Dendritic cell treated with granulocyte-macrophage colony-stimulating factor and Interleukin-4, amounts not matched to agents 40 ng/mL and 50 ng/mL, for 4 days (primary cell): ENCODE measurements around the gene ABCC4.

Source experiments
- H3K27ac Mint-ChIP-seq: one replicate; pipeline ENCODE4 v1.8.0; 2022; ENCODE audit warnings: mild to moderate bottlenecking, mixed read lengths
- H3K27me3 Mint-ChIP-seq: one replicate; pipeline ENCODE4 v1.8.0; 2022; ENCODE audit warnings: mild to moderate bottlenecking, mixed read lengths
- H3K36me3 Mint-ChIP-seq: one replicate; pipeline ENCODE4 v1.8.0; 2022; ENCODE audit warnings: low read depth, mixed read lengths
- H3K4me1 Mint-ChIP-seq: one replicate; pipeline ENCODE4 v1.8.0; 2022; ENCODE audit warnings: low read depth, mixed read lengths
- H3K4me3 Mint-ChIP-seq: one replicate; pipeline ENCODE4 v1.8.0; 2022; ENCODE audit warnings: mild to moderate bottlenecking, moderate library complexity, mixed read lengths
- H3K9me3 Mint-ChIP-seq: one replicate; pipeline ENCODE4 v1.8.0; 2022; ENCODE audit warnings: mixed read lengths
- intact Hi-C: fragments of 100-400 bp; cut with micrococcal nuclease; formaldehyde crosslinking; loops from one replicate; pipeline ENCODE4 v1.15.0; 2022

ABCC4 gene

DNA sequence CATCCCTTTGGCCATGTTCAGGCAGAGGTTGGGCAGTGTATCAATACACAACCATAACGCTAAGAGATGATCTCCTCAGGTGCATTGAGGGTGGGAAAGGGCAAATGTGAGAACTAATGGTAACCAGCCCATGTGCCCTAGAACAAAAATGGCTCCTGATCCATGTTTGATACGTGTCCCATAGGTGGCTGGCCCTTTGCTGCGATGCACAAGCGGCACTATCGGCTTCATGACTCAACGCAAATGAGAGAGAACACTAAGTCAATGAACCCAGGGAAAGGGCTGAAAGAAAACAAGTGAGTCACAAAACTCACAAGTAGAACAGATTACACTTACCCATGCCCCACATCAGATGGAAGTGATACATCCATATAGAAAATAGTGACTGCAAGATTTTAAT lies 201.7 kb downstream of the ABCC4 start:
- peaks cover 19% of the 10 kb centered on the region for H3K36me3 Mint-ChIP-seq
- H3K27me3 Mint-ChIP-seq = no peaks in the 10 kb centered on the region
- intact Hi-C loops = no loop called here
- no peak overlapping the region for H3K4me3 Mint-ChIP-seq
- no peaks in the 10 kb centered on the region for H3K4me1 Mint-ChIP-seq
- peaks cover 20% of the 10 kb centered on the region for H3K9me3 Mint-ChIP-seq
- H3K27ac Mint-ChIP-seq = no peak overlapping the region

DNA sequence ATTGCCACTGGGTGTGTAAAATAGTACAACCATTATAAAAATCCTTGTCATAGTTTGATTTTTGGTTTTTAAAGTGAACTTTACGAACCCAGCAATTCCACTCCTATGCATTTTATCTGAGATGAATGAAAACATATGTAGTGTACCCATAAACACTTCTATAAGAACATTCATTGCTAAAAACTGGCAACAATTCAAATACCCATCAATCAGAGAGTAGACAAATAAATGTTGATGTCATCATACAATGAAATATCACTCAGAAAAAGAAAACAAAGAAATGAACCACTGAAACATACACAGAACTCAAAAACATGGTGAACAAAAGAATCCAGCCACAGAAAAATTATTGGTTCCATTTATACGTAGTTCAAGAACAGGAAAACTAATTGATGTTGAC lies 202.3 kb downstream of the ABCC4 start:
- H3K4me1 Mint-ChIP-seq = no peaks in the 10 kb centered on the region
- no peak overlapping the region for H3K27ac Mint-ChIP-seq
- H3K9me3 Mint-ChIP-seq = peaks cover 20% of the 10 kb centered on the region
- H3K27me3 Mint-ChIP-seq = no peaks in the 10 kb centered on the region
- intact Hi-C loops = no loop called here
- H3K36me3 Mint-ChIP-seq = peaks cover 21% of the 10 kb centered on the region
- no peak overlapping the region for H3K4me3 Mint-ChIP-seq

GRCh38 chr13:95091755-95092154 lies 209.5 kb downstream of the ABCC4 start:
- peaks cover 32% of the 10 kb centered on the region for H3K36me3 Mint-ChIP-seq
- no peak overlapping the region for H3K4me3 Mint-ChIP-seq
- H3K9me3 Mint-ChIP-seq = peaks cover 9% of the 10 kb centered on the region
- H3K27me3 Mint-ChIP-seq = no peaks in the 10 kb centered on the region
- H3K4me1 Mint-ChIP-seq = no peaks in the 10 kb centered on the region
- no peak overlapping the region for H3K27ac Mint-ChIP-seq
- intact Hi-C loops = no loop called here

DNA sequence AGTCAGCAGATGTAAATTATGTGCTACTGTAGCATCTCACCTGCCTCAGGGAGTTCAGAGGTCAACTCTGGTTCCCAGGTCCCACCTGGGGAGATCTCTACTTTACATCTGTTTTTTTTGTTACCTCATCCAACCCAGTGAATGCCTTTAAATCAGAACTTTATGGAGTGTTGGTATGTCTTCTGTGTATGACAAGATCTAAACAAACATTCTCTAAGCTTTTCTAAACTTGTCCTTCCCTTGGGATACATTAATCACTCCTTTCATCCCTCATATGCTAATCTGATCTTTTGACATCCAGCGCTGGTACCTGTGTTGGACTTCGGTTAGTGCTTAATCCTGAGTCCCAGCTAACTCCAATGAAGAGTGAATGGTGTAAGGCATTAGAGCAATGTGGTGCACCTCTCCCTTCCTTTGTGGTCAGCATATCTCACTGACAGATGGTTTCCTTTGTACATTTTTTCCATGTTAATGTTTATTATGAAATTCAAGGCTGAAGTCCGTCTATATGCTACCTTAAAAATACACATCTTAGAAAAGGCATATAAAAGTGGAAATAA lies 213.4 kb downstream of the ABCC4 start:
- Mint-ChIP-seq H3K27me3 (no peaks in the 10 kb centered on the region), H3K36me3 (peaks cover 7% of the 10 kb centered on the region), H3K4me3 (no peak overlapping the region), H3K27ac (no peak overlapping the region), H3K4me1 (no peaks in the 10 kb centered on the region), H3K9me3 (peaks cover 8% of the 10 kb centered on the region)
- intact Hi-C loops = no loop called here

- H3K9me3 Mint-ChIP-seq = no peaks in the 10 kb centered on the region
These were observed 214.5 kb downstream of the ABCC4 start for GRCh38 chr13:95086761-95087160.

GRCh38 chr13:95083758-95084157 lies 217.5 kb downstream of the ABCC4 start:
- Mint-ChIP-seq H3K4me1 (no peaks in the 10 kb centered on the region), H3K36me3 (peaks cover 12% of the 10 kb centered on the region), H3K9me3 (no peaks in the 10 kb centered on the region), H3K27ac (no peak overlapping the region), H3K27me3 (no peaks in the 10 kb centered on the region), H3K4me3 (no peak overlapping the region)
- intact Hi-C loops = no loop called here

More at GRCh38 chr13:95086761-95087160, 214.5 kb downstream of the ABCC4 start:
- H3K27ac Mint-ChIP-seq = no peak overlapping the region
- no peaks in the 10 kb centered on the region for H3K4me1 Mint-ChIP-seq
- no peaks in the 10 kb centered on the region for H3K36me3 Mint-ChIP-seq
- no peak overlapping the region for H3K4me3 Mint-ChIP-seq
- intact Hi-C loops = no loop called here
- H3K27me3 Mint-ChIP-seq = no peaks in the 10 kb centered on the region

DNA sequence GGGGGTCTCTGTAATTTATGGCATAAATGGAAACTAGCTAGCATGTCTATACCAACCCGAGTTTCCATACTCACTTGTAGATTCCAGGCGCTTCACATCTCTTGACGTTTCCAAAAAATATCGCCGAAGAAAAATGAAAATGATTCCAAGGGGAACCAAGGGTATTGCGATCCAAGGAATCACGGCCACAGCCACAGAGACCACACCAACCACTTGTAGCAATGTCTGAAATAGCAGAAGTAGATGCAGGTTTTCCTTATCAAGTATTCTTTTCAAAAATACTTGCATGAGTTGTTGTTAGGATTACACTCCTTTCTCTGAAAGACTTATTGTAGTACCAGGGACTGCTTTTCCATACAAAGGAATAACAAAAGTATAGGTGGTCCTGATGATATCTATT lies 218.2 kb downstream of the ABCC4 start:
- Mint-ChIP-seq H3K27me3 (no peaks in the 10 kb centered on the region), H3K27ac (no peak overlapping the region), H3K36me3 (peaks cover 19% of the 10 kb centered on the region), H3K9me3 (no peaks in the 10 kb centered on the region), H3K4me3 (no peak overlapping the region), H3K4me1 (no peaks in the 10 kb centered on the region)
- intact Hi-C loops = no loop called here

DNA sequence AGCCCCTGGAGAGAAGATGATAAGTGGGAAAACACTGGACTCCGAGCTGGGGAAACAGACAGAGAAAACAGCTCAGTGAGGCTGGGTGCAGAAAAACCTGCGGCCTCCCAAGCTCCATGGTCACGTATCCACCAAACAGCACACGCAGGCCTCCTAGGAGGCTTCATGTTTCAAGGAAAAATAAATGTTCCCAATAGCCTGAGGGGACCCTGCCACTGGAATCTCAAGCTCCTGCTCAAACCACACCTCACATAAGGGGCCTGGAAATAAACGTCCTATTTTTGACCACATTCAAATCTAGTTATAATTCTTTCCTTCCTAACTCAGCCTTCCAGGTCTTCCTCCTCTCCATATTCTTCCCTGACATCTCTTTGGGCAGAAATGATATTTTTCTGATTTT lies 225.7 kb downstream of the ABCC4 start:
- H3K9me3 Mint-ChIP-seq = no peaks in the 10 kb centered on the region
- H3K27ac Mint-ChIP-seq = no peak overlapping the region
- peaks cover 60% of the 10 kb centered on the region for H3K36me3 Mint-ChIP-seq
- intact Hi-C loops = no loop called here
- H3K27me3 Mint-ChIP-seq = no peaks in the 10 kb centered on the region
- H3K4me3 Mint-ChIP-seq = no peak overlapping the region
- H3K4me1 Mint-ChIP-seq = no peaks in the 10 kb centered on the region

GRCh38 chr13:95074820-95075219 lies 226.4 kb downstream of the ABCC4 start:
- H3K4me3 Mint-ChIP-seq = no peak overlapping the region
- H3K36me3 Mint-ChIP-seq = peaks cover 66% of the 10 kb centered on the region
- no peaks in the 10 kb centered on the region for H3K9me3 Mint-ChIP-seq
- no peaks in the 10 kb centered on the region for H3K4me1 Mint-ChIP-seq
- H3K27ac Mint-ChIP-seq = no peak overlapping the region
- intact Hi-C loops = no loop called here
- H3K27me3 Mint-ChIP-seq = no peaks in the 10 kb centered on the region

DNA sequence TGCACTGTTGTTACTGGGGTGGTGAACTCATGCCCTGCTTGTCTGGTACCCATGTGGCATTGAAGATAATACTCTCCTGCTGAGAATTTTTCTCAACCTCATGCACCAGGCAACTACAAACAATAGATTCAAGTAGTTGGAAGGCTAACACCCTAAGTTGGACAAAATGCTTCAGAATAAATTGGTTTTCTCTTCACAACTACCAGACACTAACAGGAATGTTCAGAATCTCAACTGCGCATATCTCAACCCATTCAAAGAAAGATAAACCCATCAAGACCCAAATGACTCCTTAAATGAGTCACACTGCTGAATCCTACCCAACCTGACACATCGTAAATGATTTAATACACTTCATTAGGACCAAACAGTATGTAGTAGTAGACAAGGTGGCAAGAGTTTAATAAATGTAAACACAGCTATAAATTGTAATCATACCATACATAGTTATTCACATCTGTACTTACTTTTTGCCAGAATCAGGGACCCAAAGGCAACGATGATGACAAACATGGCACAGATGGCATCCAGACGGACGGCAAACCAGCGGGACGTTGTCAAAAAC lies 227.4 kb downstream of the ABCC4 start:
- Mint-ChIP-seq H3K4me3 (no peak overlapping the region), H3K4me1 (no peaks in the 10 kb centered on the region), H3K36me3 (peaks cover 75% of the 10 kb centered on the region), H3K9me3 (no peaks in the 10 kb centered on the region), H3K27me3 (no peaks in the 10 kb centered on the region), H3K27ac (no peak overlapping the region)
- intact Hi-C loops = no loop called here

DNA sequence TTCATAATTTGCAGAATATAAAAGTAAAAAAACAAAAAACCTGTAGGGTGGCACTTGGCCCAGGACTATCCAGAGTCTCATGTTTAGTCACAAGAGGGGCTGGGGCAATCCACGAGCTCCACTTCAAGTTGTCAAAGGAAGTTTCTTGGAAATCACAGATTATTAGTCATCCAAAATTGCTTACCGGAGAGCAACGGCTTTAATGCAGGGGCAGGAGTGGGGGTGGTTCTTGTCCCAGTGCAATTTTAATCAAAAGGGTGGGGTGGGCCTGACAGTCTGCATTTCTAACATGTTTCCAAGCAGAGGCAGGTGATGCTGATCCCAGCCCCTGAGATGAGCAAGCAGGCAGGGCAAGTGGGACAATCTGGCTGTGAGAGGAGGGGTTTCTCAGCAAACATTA lies 233.9 kb downstream of the ABCC4 start:
- H3K36me3 Mint-ChIP-seq = peaks cover 51% of the 10 kb centered on the region
- intact Hi-C loops = no loop called here
- H3K4me3 Mint-ChIP-seq = no peak overlapping the region
- no peak overlapping the region for H3K27ac Mint-ChIP-seq
- H3K4me1 Mint-ChIP-seq = no peaks in the 10 kb centered on the region
- H3K9me3 Mint-ChIP-seq = no peaks in the 10 kb centered on the region
- H3K27me3 Mint-ChIP-seq = no peaks in the 10 kb centered on the region

DNA sequence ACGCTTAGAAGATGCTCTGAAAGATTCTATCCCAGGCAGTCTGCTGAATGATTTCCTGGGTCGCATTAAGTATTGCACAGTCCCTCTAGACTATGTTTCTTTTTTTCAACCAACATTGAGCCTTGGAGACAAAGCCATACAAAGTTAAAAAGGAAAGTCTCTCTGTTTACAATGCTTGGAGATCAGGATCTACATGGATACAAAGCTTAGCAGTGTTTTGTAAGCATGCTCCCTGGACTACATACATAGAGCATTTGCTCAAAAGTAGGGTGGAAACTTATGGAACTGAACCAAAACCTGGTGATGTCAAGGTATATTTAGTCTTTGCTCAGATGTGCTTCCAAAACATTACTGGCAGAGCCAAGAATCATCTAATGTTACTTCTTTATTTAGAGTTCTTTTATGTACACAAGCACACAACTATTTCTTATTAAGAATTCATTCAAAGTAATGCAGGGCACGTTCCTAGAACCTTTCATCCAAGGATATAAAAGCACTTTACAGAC lies 241.2 kb downstream of the ABCC4 start:
- Mint-ChIP-seq H3K9me3 (no peaks in the 10 kb centered on the region), H3K4me3 (no peak overlapping the region), H3K4me1 (no peaks in the 10 kb centered on the region), H3K27me3 (no peaks in the 10 kb centered on the region), H3K36me3 (peaks cover 21% of the 10 kb centered on the region), H3K27ac (no peak overlapping the region)
- intact Hi-C loops = no loop called here

GRCh38 chr13:95059306-95059705 lies 241.9 kb downstream of the ABCC4 start:
- intact Hi-C loops = no loop called here

GRCh38 chr13:95058680-95059079 lies 242.6 kb downstream of the ABCC4 start:
- H3K9me3 Mint-ChIP-seq = no peaks in the 10 kb centered on the region
- no peak overlapping the region for H3K27ac Mint-ChIP-seq
- H3K4me1 Mint-ChIP-seq = no peaks in the 10 kb centered on the region
- H3K4me3 Mint-ChIP-seq = no peak overlapping the region
- intact Hi-C loops = no loop called here
- no peaks in the 10 kb centered on the region for H3K27me3 Mint-ChIP-seq
- H3K36me3 Mint-ChIP-seq = peaks cover 21% of the 10 kb centered on the region

More at GRCh38 chr13:95059306-95059705, 241.9 kb downstream of the ABCC4 start:
- Mint-ChIP-seq H3K36me3 (peaks cover 21% of the 10 kb centered on the region), H3K27me3 (no peaks in the 10 kb centered on the region), H3K4me1 (no peaks in the 10 kb centered on the region), H3K4me3 (no peak overlapping the region), H3K9me3 (no peaks in the 10 kb centered on the region), H3K27ac (no peak overlapping the region)

DNA sequence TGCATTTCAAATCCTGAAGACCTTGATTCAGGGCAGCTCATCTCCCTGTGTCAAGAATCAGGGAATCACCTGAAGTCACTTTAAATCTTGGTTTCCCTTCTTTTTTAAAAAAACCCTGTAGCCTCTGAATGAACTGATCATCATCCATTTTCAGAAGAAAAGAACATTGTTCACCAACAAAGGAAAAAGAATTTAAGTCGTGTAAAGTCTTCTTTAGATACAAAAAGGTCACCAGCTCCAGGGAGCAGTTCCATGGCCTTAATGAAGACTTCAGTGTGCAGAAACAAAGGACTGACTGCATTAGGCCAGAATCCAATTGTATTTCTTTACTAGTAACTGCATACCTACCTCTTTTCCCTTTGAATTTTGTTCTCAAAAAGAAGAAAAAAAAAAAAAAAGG lies 245.0 kb downstream of the ABCC4 start:
- Mint-ChIP-seq H3K27me3 (no peaks in the 10 kb centered on the region), H3K9me3 (no peaks in the 10 kb centered on the region), H3K4me3 (no peak overlapping the region), H3K4me1 (no peaks in the 10 kb centered on the region), H3K36me3 (peaks cover 4% of the 10 kb centered on the region), H3K27ac (no peak overlapping the region)
- intact Hi-C loops = no loop called here
